Measurements from ENCODE around the gene ZNF808.

GRCh38 chr19:52567921-52568320 lies 40.5 kb downstream of the ZNF808 start:
- TF ChIP-seq CTCF (tag by site-specific recombination; IDR thresholded peaks at IDR 0.05) (no peak), SALL2 (tag by site-specific recombination; IDR thresholded peaks at IDR 0.05; ENCODE audit: borderline replicate concordance) (no peak), REST (tag by site-specific recombination; IDR thresholded peaks at IDR 0.05) (no peak), PRDM4 (tag by site-specific recombination; IDR thresholded peaks at IDR 0.05) (no peak), ZEB2 (tag by site-specific recombination; IDR thresholded peaks at IDR 0.05) (no peak), ZNF707 (tag by site-specific recombination; IDR thresholded peaks at IDR 0.05) (no peak), TRIM28 (IDR thresholded peaks at IDR 0.05; ENCODE audit: borderline replicate concordance, low read length) (no peak), PATZ1 (tag by site-specific recombination; IDR thresholded peaks at IDR 0.05) (no peak), ZNF76 (tag by site-specific recombination; IDR thresholded peaks at IDR 0.05; ENCODE audit: borderline replicate concordance, low read depth) (no peak)

All from HEK293 (cell line).